ENCODE measurements around the gene MAU2. TPM values are rescaled to one million over a fixed set of nuclear protein-coding genes. Genes with fewer than 3 reads are reported as not detected.

The MAU2 gene, protein sequence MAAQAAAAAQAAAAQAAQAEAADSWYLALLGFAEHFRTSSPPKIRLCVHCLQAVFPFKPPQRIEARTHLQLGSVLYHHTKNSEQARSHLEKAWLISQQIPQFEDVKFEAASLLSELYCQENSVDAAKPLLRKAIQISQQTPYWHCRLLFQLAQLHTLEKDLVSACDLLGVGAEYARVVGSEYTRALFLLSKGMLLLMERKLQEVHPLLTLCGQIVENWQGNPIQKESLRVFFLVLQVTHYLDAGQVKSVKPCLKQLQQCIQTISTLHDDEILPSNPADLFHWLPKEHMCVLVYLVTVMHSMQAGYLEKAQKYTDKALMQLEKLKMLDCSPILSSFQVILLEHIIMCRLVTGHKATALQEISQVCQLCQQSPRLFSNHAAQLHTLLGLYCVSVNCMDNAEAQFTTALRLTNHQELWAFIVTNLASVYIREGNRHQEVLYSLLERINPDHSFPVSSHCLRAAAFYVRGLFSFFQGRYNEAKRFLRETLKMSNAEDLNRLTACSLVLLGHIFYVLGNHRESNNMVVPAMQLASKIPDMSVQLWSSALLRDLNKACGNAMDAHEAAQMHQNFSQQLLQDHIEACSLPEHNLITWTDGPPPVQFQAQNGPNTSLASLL
- total RNA-seq = 12.1 and 16.8 TPM in 2 replicates

DNA sequence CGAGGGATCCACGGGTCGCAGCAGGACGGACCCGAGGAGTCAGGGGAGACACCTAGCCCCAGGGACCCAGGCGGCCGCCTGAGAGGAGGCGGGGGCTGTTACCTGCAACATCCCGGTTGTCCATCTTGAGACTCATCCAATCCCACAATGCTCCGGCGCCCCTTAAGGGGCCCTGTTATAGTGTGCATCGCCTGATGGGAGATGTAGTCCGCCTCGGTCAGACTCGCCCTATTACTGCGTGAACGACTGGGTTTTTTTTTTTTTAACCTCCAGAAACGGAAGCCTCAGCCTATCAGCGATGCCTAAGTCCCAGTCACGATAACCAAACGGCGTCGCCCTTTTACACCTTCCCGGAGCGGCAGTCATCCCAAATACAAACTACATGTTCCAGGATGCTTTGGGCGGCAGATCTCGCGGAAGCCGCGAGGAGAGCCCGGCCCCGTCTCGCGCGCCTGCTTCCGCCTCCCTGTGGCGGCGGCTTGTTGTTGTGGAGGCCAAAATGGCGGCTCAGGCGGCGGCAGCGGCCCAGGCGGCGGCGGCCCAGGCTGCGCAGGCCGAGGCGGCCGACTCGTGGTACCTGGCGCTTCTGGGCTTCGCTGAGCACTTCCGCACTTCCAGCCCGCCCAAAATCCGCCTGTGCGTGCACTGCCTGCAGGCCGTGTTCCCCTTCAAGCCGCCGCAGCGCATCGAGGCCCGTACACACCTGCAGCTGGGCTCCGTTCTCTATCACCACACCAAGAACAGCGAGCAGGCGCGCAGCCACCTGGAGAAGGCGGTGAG, at the start of gene MAU2, which contains the start of gene SUGP1:
MAU2 (plus strand) TSS at position 469 of the 780 bp plus-strand sequence; CDS start at position 500, 31 bp downstream.
SUGP1 (minus strand) TSS at position 149 of the 780 bp plus-strand sequence; CDS start at position 136, 13 bp downstream.
- TF ChIP-seq, protein P1, sequence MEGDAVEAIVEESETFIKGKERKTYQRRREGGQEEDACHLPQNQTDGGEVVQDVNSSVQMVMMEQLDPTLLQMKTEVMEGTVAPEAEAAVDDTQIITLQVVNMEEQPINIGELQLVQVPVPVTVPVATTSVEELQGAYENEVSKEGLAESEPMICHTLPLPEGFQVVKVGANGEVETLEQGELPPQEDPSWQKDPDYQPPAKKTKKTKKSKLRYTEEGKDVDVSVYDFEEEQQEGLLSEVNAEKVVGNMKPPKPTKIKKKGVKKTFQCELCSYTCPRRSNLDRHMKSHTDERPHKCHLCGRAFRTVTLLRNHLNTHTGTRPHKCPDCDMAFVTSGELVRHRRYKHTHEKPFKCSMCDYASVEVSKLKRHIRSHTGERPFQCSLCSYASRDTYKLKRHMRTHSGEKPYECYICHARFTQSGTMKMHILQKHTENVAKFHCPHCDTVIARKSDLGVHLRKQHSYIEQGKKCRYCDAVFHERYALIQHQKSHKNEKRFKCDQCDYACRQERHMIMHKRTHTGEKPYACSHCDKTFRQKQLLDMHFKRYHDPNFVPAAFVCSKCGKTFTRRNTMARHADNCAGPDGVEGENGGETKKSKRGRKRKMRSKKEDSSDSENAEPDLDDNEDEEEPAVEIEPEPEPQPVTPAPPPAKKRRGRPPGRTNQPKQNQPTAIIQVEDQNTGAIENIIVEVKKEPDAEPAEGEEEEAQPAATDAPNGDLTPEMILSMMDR (IDR thresholded peaks at IDR 0.05; ENCODE audit: insufficient read depth, low read length, severe bottlenecking) = peak; percentile 21
- Histone ChIP-seq H3K36me3 (ENCODE audit: control insufficient read depth, insufficient read depth, low read length) (peaks cover 4% of the 10 kb centered on the region), H3K4me3 (ENCODE audit: low read depth, low read length) (peak within 1 kb of the TSS; percentile 99), H3K27me3 (ENCODE audit: control insufficient read depth, insufficient read depth, low read length) (no peaks in the 10 kb centered on the region)
- FAIRE-seq = peak; percentile 50
- DNase-seq (ENCODE audit: low read depth) = peak; percentile 90

DNA sequence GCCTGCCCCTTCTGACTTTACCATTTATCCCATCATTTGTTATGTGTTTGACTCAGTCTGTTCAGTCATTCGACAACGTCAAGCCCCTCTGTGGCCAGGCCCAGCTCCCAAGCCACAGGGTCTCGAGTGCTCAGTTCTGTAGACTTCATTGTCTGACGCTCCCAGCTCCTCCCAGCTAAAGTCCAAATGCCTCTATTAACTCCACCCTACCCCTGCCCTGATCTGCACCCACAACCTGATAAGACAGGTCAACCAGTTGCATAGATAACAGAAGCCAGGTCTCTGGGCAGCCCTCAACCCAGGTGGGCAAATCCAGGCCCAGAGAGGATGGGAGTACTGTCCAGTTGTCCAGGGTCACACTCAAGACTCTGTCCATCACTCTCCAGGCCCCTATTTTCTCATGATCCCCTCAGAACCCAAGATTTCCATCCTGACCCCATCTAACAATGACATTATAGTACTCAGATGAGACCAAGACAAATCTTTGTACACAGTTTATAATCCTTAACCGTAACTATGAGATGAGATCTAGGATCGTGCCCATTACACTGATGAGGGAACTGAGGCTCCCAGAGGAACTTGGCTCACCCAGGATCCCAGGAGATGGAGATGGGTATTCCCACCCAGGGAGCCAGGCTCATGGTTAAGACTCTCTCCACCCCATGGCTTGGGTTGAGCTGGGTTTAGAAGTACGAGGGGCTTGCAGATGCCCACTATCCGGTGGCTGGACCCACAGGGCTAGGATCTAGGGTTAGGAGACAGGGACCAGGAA, 48.6 kb upstream of the MAU2 start:
- TF ChIP-seq, protein P1 (IDR thresholded peaks at IDR 0.05; ENCODE audit: insufficient read depth, low read length, severe bottlenecking) = no peak
- FAIRE-seq = no peak

DNA sequence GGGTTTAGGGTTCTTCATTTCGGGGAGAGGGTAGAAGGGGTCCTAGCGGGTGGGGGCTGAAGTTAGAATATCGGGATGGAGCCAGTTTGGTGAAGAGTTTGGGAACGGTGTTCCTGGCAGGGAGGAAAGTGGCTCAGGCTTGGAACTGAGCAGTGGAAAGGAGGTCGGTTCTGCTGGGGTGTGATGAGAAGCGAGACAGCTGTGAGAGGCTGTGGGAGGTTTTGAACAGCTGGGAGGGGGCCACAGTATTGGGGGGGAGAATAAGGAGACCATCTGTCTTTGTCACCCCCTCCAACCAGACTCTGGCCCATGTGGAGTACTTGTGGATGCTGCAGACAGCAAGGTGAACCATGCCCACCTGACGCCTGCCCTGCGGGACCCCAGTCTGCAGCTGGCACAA, 46.5 kb upstream of the MAU2 start:
- Histone ChIP-seq H3K27me3 (ENCODE audit: control insufficient read depth, insufficient read depth, low read length) (peaks cover 3% of the 10 kb centered on the region), H3K4me3 (ENCODE audit: low read depth, low read length) (no peak overlapping the region), H3K36me3 (ENCODE audit: control insufficient read depth, insufficient read depth, low read length) (peaks cover 14% of the 10 kb centered on the region)
- FAIRE-seq (no peak), DNase-seq (ENCODE audit: low read depth) (no peak)
- TF ChIP-seq, protein P1 (IDR thresholded peaks at IDR 0.05; ENCODE audit: insufficient read depth, low read length, severe bottlenecking) = no peak

More for the DNA sequence above, 48.6 kb upstream of the MAU2 start:
- Histone ChIP-seq H3K27me3 (ENCODE audit: control insufficient read depth, insufficient read depth, low read length) (peaks cover 3% of the 10 kb centered on the region), H3K36me3 (ENCODE audit: control insufficient read depth, insufficient read depth, low read length) (peaks cover 3% of the 10 kb centered on the region), H3K4me3 (ENCODE audit: low read depth, low read length) (no peak overlapping the region)
- DNase-seq (ENCODE audit: low read depth) = no peak

DNA sequence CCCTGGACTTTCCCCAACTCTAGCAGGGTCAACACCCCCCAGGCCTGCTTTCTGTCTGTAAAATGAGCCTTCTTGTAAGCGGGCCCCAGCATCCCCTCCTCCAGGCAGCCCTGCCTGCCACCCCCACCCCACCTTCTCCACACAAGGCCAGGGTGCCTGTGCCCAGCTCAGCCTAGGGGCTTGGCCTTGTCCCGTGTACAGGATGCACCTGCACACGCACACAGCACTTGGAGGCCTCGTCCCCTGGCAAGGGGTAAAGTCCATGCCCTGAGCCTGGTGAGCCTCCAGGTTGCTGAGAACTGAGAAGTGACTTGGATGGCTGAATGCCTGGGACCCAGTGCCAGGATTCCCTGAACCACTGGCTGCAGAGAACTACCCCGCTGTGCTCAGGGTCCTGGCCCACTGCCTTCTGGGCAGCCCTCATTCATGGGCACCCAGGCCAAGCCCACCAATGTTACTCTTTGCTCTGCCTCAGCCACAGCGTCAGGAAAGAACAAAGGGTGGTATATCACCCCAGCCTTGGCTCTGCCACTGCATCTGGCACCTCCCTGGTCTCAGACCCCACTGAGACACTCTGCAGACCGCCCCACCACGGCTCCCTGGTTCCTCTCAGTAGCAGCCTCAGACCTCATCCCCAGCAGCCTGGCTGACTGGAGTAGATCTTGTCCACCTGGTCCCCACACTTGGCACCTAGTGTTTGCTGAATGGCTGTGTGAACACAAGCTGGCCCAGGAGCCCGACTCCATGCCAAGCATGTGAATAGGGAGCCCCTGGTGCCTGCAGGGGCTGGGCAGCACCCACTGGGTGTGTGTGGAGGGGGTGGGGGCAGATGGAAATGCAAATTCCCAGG, 45.7 kb upstream of the MAU2 start:
- Histone ChIP-seq H3K4me3 (ENCODE audit: low read depth, low read length) (no peak overlapping the region), H3K36me3 (ENCODE audit: control insufficient read depth, insufficient read depth, low read length) (peaks cover 15% of the 10 kb centered on the region)
- FAIRE-seq = no peak

More for the DNA sequence above, 45.7 kb upstream of the MAU2 start:
- DNase-seq (ENCODE audit: low read depth) = no peak
- TF ChIP-seq, protein P1 (IDR thresholded peaks at IDR 0.05; ENCODE audit: insufficient read depth, low read length, severe bottlenecking) = no peak
- H3K27me3 ChIP-seq (ENCODE audit: control insufficient read depth, insufficient read depth, low read length) = peaks cover 3% of the 10 kb centered on the region

Measured in bronchial epithelial cell (primary cell).